Measurements from ENCODE around the gene PDZD4. TPM values are rescaled to one million over a fixed set of nuclear protein-coding genes. Genes with fewer than 3 reads are reported as not detected.
"Not testable (repeated sequence)": the region's sequence is repeated elsewhere in the genome, so short reads cannot be mapped to it uniquely, and the experiment has no call there.

PDZD4 gene
- total RNA-seq, 2 experiments from 2014 or later = 0.10 to 0.16 TPM

DNA sequence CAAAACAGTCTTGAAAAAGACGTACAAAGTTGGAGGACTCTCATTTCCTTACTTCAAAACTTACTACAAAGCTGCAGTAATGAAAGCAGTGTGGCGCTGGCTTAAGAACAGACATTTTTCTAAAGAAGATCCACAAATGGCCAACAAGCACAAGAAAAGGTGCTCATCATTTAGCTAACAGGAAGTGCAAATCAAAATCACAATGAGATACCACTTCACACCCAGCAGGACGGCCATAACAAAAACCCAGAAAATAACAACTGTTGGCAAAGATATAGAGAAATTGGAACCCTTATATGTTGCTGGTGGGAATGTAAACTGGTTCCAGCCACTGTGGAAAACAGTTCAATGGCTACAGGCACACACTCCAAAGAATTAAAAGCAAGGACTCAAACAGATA lies 3.3 kb downstream of the PDZD4 start:
- peaks cover 18% of the 10 kb centered on the region for H3K4me1 Mint-ChIP-seq (ENCODE audit: low read depth)
- ChIA-PET POLR2A (no interaction called here), CTCF (no interaction called here)
- ATAC-seq = no peak
- no peaks in the 10 kb centered on the region for H3K9me3 Mint-ChIP-seq (ENCODE audit: insufficient read depth)
- H3K4me3 Mint-ChIP-seq = no peak overlapping the region
- H3K36me3 Mint-ChIP-seq (ENCODE audit: low read depth) = no peaks in the 10 kb centered on the region
- DNase-seq = no peak
- no peak overlapping the region for H3K27ac Mint-ChIP-seq
- peaks cover 35% of the 10 kb centered on the region for H3K27me3 Mint-ChIP-seq (ENCODE audit: low read depth)

GRCh38 chrX:153825042-153825441 lies 5.3 kb downstream of the PDZD4 start:
- Mint-ChIP-seq H3K27me3 (ENCODE audit: low read depth) (peaks cover 27% of the 10 kb centered on the region), H3K36me3 (ENCODE audit: low read depth) (no peaks in the 10 kb centered on the region), H3K9me3 (ENCODE audit: insufficient read depth) (no peaks in the 10 kb centered on the region), H3K4me3 (no peak overlapping the region), H3K4me1 (ENCODE audit: low read depth) (peaks cover 33% of the 10 kb centered on the region), H3K27ac (no peak overlapping the region)
- ChIA-PET POLR2A (no interaction called here), CTCF (no interaction called here)
- DNase-seq (no peak), ATAC-seq (no peak)

GRCh38 chrX:153824348-153824747 lies 6.0 kb downstream of the PDZD4 start:
- Mint-ChIP-seq H3K27ac (no peak overlapping the region), H3K9me3 (ENCODE audit: insufficient read depth) (no peaks in the 10 kb centered on the region), H3K4me1 (ENCODE audit: low read depth) (peaks cover 37% of the 10 kb centered on the region), H3K36me3 (ENCODE audit: low read depth) (no peaks in the 10 kb centered on the region), H3K4me3 (no peak overlapping the region), H3K27me3 (ENCODE audit: low read depth) (peaks cover 26% of the 10 kb centered on the region)
- ATAC-seq (no peak), DNase-seq (no peak)
- POLR2A ChIA-PET = no interaction called here
- CTCF ChIA-PET = no interaction called here

- CTCF ChIA-PET = no interaction called here
- POLR2A ChIA-PET = no interaction called here
- no peak for ATAC-seq
- H3K27ac Mint-ChIP-seq = no peak overlapping the region
- no peak overlapping the region for H3K4me3 Mint-ChIP-seq
- peaks cover 22% of the 10 kb centered on the region for H3K27me3 Mint-ChIP-seq (ENCODE audit: low read depth)
- no peaks in the 10 kb centered on the region for H3K36me3 Mint-ChIP-seq (ENCODE audit: low read depth)
- DNase-seq = no peak
- H3K4me1 Mint-ChIP-seq (ENCODE audit: low read depth) = peaks cover 51% of the 10 kb centered on the region
- H3K9me3 Mint-ChIP-seq (ENCODE audit: insufficient read depth) = no peaks in the 10 kb centered on the region
These were observed 9.3 kb downstream of the PDZD4 start for GRCh38 chrX:153821066-153821465.

DNA sequence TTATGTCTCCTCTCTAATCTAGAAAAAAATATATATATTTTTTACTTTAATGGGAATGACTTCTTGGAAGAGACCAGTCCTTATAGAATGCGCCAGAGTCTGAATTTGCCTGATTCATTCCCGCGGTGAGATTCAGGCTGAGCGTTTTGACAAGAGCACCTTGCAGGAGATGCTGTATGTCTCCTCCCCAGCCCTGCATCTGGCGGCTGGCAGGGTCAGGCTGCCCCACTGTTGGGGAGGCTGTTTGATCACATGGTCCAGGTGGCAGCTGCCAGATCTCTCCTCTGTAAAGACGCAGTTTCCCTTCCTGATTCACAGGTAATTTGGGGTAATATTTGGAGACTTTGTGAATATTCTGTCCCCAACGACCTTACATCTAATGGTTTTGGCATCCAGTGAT lies 9.7 kb downstream of the PDZD4 start:
- no peak overlapping the region for H3K27ac Mint-ChIP-seq
- no peak for DNase-seq

DNA sequence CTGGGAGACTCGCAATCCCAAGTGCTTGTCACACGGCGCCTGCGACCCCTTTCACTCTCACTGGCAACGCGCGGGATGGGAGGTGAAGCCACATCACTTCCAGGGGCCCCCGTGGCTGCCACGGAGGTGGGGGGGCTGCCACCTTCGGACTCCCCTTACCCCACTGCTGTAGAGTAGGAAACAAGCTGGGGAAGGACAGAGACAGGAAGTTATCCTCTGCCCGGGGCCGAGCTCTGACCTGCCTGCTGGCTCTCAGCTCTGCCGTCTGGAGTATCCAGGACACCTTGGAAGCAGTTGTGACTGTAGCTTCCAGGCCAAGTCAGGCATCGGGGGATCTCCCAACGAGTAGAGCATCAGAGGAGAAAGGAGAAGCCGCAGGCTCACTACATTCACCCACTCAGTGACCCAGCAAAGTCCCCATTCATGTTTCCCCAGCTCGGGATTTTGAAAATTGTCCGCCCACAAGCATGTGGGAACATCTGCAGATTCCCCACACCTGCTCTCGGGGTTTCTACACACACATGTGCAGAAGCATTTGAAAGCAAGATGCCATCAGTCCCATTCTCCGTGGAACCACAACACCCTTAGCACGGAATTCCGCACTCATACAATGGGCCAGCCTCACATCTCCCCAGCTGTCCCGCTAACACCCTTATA lies 10.8 kb downstream of the PDZD4 start:
- Mint-ChIP-seq H3K36me3 (ENCODE audit: low read depth) (no peaks in the 10 kb centered on the region), H3K4me3 (peak overlapping the region; percentile 36), H3K9me3 (ENCODE audit: insufficient read depth) (no peaks in the 10 kb centered on the region), H3K27me3 (ENCODE audit: low read depth) (peaks cover 22% of the 10 kb centered on the region), H3K4me1 (ENCODE audit: low read depth) (peaks cover 54% of the 10 kb centered on the region), H3K27ac (no peak overlapping the region)
- POLR2A ChIA-PET = no interaction called here
- ATAC-seq (peak; percentile 4), DNase-seq (no peak)
- CTCF ChIA-PET = interaction anchor here (0.8 kb wide), 1 partner anchor 9 kb away, joined by 3 read pairs; no protein-coding TSS in a partner anchor

More for the DNA sequence above, 9.7 kb downstream of the PDZD4 start:
- H3K36me3 Mint-ChIP-seq (ENCODE audit: low read depth) = no peaks in the 10 kb centered on the region
- CTCF ChIA-PET = no interaction called here
- no peak for ATAC-seq
- H3K9me3 Mint-ChIP-seq (ENCODE audit: insufficient read depth) = no peaks in the 10 kb centered on the region
- POLR2A ChIA-PET = no interaction called here
- H3K4me1 Mint-ChIP-seq (ENCODE audit: low read depth) = peaks cover 50% of the 10 kb centered on the region
- H3K4me3 Mint-ChIP-seq = no peak overlapping the region
- peaks cover 20% of the 10 kb centered on the region for H3K27me3 Mint-ChIP-seq (ENCODE audit: low read depth)

DNA sequence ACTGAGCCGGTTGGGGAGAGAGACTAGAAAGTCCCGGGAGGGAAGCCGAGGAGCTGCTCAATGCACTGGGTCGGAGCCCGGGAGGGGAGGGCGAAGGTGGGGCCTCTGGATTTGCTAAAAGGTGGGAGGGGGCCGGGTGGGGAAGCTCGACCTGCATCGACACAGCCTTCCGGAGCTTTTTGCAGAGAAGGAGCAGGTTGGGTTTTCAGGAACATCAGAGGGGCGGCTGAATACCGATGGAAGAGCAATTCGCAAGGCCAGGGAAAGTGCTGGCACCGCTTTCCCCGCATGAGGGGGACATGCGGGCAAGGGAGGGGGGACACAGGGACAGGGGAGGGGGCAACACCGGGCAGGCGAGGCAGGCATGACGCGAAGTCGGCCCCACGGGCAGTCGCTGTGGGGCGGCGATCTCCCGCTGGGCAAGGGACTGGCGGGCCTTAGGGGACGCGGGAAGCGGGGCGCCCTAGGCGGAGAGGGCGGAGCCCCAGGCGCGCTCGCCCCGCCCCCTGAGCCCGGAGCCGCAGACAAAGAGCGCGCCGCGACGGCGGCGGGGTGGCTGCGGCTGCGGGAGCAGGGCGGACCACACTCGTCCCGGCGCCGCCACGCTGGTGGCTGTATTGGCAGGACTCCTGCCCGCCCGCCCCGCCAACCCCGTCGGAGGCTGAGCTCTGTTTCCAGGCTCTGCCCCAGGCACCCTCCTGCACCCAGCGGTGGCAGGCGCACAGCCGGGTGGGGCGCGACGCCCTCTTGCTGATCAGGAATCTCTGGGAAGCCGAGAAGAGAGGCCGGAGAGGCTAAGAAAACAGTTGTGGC lies 11.6 kb downstream of the PDZD4 start:
- DNase-seq = peak; percentile 52
- ATAC-seq = peak; percentile 80
- Mint-ChIP-seq H3K4me1 (ENCODE audit: low read depth) (peaks cover 51% of the 10 kb centered on the region), H3K27me3 (ENCODE audit: low read depth) (peaks cover 18% of the 10 kb centered on the region), H3K36me3 (ENCODE audit: low read depth) (no peaks in the 10 kb centered on the region), H3K9me3 (ENCODE audit: insufficient read depth) (no peaks in the 10 kb centered on the region), H3K27ac (no peak overlapping the region), H3K4me3 (peak overlapping the region; percentile 36)
- POLR2A ChIA-PET = no interaction called here
- CTCF ChIA-PET = no interaction called here

- CTCF ChIA-PET; DNase-seq; H3K4me3 Mint-ChIP-seq; ATAC-seq; H3K27ac Mint-ChIP-seq; POLR2A ChIA-PET; H3K36me3 Mint-ChIP-seq (ENCODE audit: low read depth); H3K9me3 Mint-ChIP-seq (ENCODE audit: insufficient read depth): not testable (repeated sequence)
- Mint-ChIP-seq H3K27me3 (ENCODE audit: low read depth) (peaks cover 19% of the 10 kb centered on the region), H3K4me1 (ENCODE audit: low read depth) (peaks cover 49% of the 10 kb centered on the region)
These were observed 12.3 kb downstream of the PDZD4 start for GRCh38 chrX:153818064-153818463.

DNA sequence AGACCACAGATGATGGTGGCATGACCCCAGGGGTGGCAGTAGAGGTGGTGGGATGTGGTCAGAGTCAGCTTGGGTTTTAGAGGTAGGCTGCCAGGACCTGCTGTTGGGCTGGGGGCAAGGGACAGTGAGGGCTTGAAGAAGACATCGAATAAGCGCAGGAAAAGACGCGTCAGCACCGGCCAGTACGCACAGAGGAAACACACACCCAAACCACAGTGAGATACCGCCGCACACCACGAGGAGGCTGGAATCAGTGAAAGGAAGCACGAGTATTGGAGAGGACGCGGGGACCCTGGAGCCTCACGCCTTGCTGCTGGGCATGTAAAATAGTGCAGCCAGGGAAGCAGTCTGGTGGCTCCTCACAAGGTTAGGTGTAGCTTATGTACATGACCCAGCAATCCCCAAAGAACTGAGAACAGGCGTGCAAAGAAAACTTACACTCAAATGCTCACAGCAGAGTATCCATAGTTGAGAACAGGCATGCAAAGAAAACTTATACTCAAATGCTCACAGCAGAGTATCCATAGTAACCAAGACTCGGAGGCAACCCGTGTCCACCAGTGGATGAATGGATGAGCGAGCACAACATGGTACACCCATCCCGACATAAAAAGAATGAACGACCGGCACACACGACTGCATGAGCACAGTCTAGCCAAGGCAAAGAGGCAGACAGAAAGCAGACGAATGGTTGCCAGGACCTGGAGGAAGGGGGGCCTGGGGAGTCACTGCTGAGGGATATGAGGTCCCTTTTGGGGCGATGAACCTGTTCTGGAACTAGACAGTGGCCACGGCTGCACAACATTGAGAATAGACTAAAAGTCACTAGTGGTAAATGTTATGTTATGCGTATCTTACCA lies 13.3 kb downstream of the PDZD4 start:
- Mint-ChIP-seq H3K36me3 (ENCODE audit: low read depth) (no peaks in the 10 kb centered on the region), H3K27ac (no peak overlapping the region), H3K9me3 (ENCODE audit: insufficient read depth) (no peaks in the 10 kb centered on the region), H3K4me1 (ENCODE audit: low read depth) (peaks cover 41% of the 10 kb centered on the region), H3K27me3 (ENCODE audit: low read depth) (peaks cover 23% of the 10 kb centered on the region), H3K4me3 (no peak overlapping the region)
- CTCF ChIA-PET = interaction anchor here (0.7 kb wide), 1 partner anchor 130 kb away, joined by 3 read pairs; no protein-coding TSS in a partner anchor
- ATAC-seq = peak; percentile 58
- peak; percentile 64 for DNase-seq
- POLR2A ChIA-PET = no interaction called here

DNA sequence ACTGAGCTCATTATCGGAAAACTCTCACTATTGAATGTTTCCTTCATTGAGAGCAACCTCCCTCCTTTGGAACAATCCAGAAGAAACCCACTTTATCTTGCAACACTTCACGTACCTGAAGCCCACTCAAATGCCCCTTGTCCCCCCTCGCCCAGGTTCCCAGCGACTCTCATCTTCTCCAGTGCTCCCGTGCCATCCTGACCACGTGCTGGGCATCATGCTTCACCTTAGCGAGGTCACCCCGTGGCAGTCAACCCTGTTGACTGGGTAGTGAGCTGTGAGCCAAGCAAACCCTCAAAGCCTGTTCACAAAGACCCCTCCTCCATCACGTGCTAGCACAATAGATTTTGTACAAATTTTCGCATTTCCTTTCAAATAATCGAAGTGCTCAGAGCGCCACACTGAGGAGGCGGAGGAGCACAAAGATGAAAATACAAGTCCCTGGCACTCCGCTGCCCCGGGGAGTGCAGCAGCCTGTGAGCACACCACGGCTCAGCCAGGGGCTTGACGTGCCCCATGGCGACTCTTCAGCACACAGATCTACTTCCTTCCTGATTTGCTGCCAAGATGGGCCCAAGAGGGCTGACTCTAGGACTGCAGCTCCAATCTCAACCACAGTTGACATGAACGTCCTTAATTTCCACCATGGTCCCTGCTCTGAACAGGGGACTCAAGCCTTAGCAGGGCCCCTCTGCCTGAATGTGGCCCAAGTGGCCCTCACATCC lies 15.6 kb downstream of the PDZD4 start:
- H3K27me3 Mint-ChIP-seq (ENCODE audit: low read depth) = peaks cover 23% of the 10 kb centered on the region
- ChIA-PET CTCF (interaction anchor here (0.8 kb wide), 1 partner anchor 88 kb away, joined by 3 read pairs; no protein-coding TSS in a partner anchor), POLR2A (no interaction called here)
- H3K36me3 Mint-ChIP-seq (ENCODE audit: low read depth) = no peaks in the 10 kb centered on the region
- ATAC-seq (no peak), DNase-seq (no peak)
- H3K9me3 Mint-ChIP-seq (ENCODE audit: insufficient read depth) = no peaks in the 10 kb centered on the region
- no peak overlapping the region for H3K4me3 Mint-ChIP-seq
- no peak overlapping the region for H3K27ac Mint-ChIP-seq
- H3K4me1 Mint-ChIP-seq (ENCODE audit: low read depth) = peaks cover 26% of the 10 kb centered on the region

GRCh38 chrX:153813161-153813560 lies 17.2 kb downstream of the PDZD4 start:
- Mint-ChIP-seq H3K4me3 (no peak overlapping the region), H3K27ac (no peak overlapping the region), H3K4me1 (ENCODE audit: low read depth) (peaks cover 19% of the 10 kb centered on the region), H3K27me3 (ENCODE audit: low read depth) (peaks cover 23% of the 10 kb centered on the region), H3K9me3 (ENCODE audit: insufficient read depth) (no peaks in the 10 kb centered on the region), H3K36me3 (ENCODE audit: low read depth) (no peaks in the 10 kb centered on the region)
- ATAC-seq (no peak), DNase-seq (no peak)
- POLR2A ChIA-PET = no interaction called here
- CTCF ChIA-PET = no interaction called here
